ENCODE results near the gene TMEM127.

- TF ChIP-seq REST (IDR thresholded peaks at IDR 0.05; ENCODE audit: insufficient read depth in 1 of 2, low read depth in 2 of 2, low read length in 2 of 2) (no peak), POLR2AphosphoS5 (IDR thresholded peaks at IDR 0.05; ENCODE audit: low read depth, low read length) (no peak)
These were observed 32.4 kb downstream of the TMEM127 start for GRCh38 chr2:96233436-96233835.

All from PFSK-1 (cell line).